Adipose tissue (tissue), 3 donors: ENCODE measurements around the gene ANKLE1. TPM values are rescaled to one million over a fixed set of nuclear protein-coding genes. Genes with fewer than 3 reads are reported as not detected.

Experiments used
- H3K27ac ChIP-seq: one replicate; pipeline ENCODE4 v1.5.1; 2013; ENCODE audit warnings: low read depth, low read length
- WGBS, 3 donors: extraction: QIAGEN DNeasy Blood & Tissue Kit; methylation state at CpG; one replicate each; pipeline ENCODE4 v1.1.7; 2013; 5-methylcytosine and 5-hydroxymethylcytosine counted together
- polyA plus RNA-seq, 3 donors: library from polyadenylated mRNA; stranded (reverse); fragments of 200-250 nt; gene quantifications; one replicate each; pipeline ENCODE4 v1.2.3, GENCODE V29; 2013
- donor health status: healthy with polysubstance abuse.
- donor health status: Bipolar disorder and iron deficiency.
- donor health status: healthy.

Gene ANKLE1, protein sequence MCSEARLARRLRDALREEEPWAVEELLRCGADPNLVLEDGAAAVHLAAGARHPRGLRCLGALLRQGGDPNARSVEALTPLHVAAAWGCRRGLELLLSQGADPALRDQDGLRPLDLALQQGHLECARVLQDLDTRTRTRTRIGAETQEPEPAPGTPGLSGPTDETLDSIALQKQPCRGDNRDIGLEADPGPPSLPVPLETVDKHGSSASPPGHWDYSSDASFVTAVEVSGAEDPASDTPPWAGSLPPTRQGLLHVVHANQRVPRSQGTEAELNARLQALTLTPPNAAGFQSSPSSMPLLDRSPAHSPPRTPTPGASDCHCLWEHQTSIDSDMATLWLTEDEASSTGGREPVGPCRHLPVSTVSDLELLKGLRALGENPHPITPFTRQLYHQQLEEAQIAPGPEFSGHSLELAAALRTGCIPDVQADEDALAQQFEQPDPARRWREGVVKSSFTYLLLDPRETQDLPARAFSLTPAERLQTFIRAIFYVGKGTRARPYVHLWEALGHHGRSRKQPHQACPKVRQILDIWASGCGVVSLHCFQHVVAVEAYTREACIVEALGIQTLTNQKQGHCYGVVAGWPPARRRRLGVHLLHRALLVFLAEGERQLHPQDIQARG
- under 1 TPM; 0.08 to 0.70 (median 0.34) TPM for polyA plus RNA-seq

DNA sequence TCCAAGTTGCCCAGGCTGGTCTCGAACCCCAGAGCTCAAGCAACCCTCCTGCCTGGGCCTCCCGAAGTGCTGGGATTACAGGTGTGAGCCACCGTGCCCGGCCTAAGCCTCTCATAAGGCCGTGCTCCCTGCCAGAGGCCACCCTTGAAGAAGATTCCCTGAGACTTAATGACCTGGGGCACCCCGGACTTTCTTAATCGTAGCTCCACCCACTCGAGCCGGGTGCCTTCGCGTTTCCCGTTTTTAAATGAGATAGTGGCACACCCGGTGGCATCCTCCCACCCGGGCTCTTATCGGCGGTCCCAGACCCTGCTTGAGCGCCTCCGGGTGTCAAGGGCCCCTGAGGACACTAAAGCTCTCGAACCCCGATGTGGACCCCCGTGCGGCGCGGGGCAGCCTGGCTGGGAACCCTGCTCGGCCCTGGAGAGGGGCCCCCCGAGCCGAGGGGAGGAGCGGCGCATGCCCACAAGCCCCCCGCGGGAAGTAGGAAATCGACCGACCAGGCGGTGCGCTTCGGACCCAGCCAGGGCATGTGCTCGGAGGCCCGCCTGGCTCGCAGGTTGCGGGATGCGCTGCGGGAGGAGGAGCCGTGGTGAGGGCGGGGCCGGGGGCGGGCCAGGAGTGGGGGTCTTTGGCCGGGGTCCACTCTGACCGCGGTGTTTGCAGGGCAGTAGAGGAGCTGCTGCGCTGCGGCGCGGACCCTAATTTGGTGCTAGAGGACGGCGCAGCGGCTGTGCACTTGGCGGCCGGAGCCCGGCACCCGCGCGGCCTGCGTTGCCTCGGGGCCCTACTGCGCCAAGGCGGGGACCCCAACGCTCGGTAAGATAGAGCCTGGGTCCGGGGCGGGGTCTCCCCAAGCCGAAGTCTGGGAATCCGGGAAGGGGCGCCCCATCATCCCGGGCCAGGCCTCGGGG lies at the start of gene ANKLE1:
Gene ANKLE1, plus strand, starts transcription at position 511 of the 914 bp plus-strand sequence. Its CDS starts 20 bp downstream, at position 531.
- no peak within 1 kb of the TSS for H3K27ac ChIP-seq
- 5 to 8% (median 6%) methylated on average over 72 to 75 of the region's 75 CpGs for WGBS, 3 donors

- 82 to 91% (median 87%) methylated on average over 25 of the region's 25 CpGs for WGBS, 3 donors
- no peak overlapping the region for H3K27ac ChIP-seq
Measured at GRCh38 chr19:17232258-17232657, 49.4 kb upstream of the ANKLE1 start.

DNA sequence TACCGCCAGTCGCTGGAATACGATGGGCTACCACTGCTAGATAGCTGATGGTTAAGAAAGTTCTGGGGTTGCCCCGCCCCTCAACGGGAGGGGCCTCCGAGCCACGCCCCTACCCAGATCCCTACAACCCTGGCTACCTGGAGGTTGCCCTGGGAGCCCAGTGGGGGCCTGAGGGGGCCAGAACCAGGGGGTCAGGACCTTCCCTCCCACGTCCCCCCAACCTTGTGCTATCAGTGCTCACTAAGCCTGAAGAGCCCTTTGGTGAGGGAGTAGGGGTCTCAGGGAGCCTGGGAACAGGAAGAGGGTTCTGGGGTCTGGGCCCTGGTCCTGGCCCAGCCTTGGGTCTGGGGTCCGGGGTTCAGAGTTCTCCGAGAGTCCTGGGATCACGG lies 46.8 kb upstream of the ANKLE1 start:
- no peak overlapping the region for H3K27ac ChIP-seq
- WGBS, 3 donors = 19 to 43% (median 24%) methylated on average over 11 of the region's 11 CpGs

GRCh38 chr19:17235300-17235970 lies 46.3 kb upstream of the ANKLE1 start:
- 3 to 7% (median 7%) methylated on average over 51 to 80 of the region's 80 CpGs for WGBS, 3 donors
- no peak overlapping the region for H3K27ac ChIP-seq

- 7 to 10% (median 8%) methylated on average over 19 to 22 of the region's 27 CpGs for WGBS, 3 donors
- H3K27ac ChIP-seq = no peak overlapping the region
Measured at GRCh38 chr19:17235971-17236777, 45.5 kb upstream of the ANKLE1 start.

GRCh38 chr19:17236811-17237543 lies 44.7 kb upstream of the ANKLE1 start:
- 69 to 81% (median 79%) methylated on average over 18 of the region's 18 CpGs for WGBS, 3 donors
- H3K27ac ChIP-seq = no peak overlapping the region

DNA sequence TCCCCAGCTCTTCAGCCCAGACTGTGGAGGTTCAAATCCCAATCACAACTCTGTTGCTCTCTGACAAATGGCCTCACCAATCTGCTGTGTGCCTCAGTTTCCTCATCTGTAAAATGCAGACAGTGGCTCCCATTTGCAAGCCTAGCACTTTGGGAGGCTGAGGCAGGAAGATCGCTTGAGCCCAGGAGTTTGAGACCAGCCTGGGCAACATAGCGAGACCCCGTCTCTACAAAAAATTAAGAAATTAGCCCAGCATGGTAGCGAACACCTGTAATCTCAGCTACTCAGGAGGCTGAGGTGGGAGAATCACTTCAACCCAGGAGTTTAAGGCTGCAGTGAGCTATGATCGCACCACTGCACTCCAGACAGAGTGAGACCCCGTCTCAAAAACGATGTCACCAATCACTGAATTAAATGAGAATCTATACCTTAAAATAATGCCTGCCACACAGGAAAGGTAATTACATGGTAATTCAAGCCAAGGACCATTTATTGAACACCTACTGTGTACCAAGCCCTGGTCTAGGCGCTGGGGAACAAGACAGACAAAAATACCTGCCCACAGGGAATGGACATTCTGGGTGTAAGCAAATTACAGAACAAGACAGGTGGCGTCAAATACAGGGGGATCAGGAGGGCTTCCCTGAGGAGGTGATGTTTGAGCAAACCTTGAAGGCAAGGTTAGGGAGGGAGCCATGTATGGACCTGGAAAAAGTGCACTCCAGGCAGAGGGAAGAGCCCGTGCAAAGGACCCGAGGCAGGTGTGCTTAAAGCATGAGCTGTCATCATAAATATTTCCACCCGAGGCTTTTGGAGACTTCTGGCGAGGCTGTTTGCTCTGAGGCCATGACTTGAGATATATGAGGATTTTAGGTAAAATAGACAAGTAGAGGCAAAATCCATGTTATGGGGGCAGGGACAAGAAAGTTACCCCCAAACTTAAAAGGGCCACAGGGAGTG lies 43.7 kb upstream of the ANKLE1 start:
- H3K27ac ChIP-seq = no peak overlapping the region
- WGBS, 3 donors = 91 to 95% (median 94%) methylated on average over 13 of the region's 13 CpGs

- 35 to 77% (median 68%) methylated on average over 24 of the region's 24 CpGs for WGBS, 3 donors
- H3K27ac ChIP-seq = no peak overlapping the region
Measured at GRCh38 chr19:17240062-17240752, 41.5 kb upstream of the ANKLE1 start.

DNA sequence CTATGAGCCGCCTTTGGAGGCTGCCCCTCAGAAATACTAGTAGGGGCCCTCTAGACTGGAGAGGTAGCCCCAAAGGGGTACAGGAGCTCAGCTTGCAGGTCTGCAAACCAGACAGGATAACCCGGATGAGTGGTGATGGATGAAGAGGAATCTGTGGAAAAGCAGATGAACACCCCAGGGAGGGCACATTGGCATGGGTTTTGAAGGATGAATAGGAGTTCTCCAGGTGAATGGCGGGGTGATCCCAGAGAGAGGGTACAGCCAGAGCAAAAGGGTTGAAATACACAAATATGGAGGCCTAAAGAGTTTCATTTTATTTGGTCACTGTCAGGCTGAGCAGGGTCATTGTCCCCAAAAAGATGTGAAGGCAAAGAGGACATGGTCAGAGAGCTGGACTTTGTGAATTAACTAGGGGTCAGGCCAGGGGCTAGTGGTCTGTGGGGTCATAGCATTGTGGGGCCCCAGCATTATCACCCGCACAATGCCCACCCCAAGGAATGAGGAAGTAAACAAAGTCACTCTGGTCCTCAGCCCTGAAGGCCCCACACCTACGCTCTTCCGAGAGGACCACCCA lies 40.8 kb upstream of the ANKLE1 start:
- H3K27ac ChIP-seq = no peak overlapping the region
- WGBS, 3 donors = 96 to 99% (median 97%) methylated on average over 6 of the region's 6 CpGs

DNA sequence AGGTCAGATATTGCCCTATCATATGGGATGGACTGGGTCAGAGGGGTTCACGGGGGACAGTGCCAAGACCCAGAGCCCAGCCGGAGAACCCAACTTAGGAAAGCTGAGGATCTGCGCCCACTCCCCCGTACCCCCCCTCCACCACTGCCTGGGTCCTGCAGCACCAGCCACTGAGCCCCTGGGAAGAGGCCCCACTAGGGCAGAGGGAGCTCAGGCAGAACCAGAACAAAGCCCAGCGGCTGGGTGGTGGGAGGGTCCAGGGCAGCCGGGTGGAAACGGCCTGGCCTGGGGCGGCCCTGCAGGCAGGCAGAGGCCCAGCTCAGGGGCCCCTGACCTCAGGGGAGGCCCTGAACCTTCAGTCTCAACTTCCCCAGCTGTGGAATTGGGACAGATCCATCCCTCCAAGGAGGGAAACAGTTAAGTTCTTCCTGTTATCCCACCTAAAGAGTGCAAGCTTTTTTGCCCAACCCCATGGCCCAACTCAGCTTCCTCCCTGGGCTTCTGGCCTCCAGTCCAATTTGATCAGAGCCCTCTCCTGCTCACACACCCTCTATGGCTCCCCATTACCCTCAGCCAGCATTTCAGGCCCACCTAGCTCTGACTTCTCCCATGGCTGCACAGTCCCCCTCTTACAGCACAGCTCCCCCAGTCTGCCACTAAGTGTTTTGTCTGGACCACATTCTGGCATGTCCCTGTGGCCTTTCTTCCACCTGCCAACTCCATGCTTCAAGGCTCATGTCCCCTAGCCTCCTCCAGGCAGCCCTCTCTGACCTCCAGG lies 39.1 kb upstream of the ANKLE1 start:
- no peak overlapping the region for H3K27ac ChIP-seq
- 47 to 65% (median 62%) methylated on average over 8 of the region's 8 CpGs for WGBS, 3 donors

- 18 to 61% (median 38%) methylated on average over 8 of the region's 8 CpGs for WGBS, 3 donors
- no peak overlapping the region for H3K27ac ChIP-seq
Measured at GRCh38 chr19:17243211-17243829, 38.4 kb upstream of the ANKLE1 start.

GRCh38 chr19:17243830-17244617 lies 37.7 kb upstream of the ANKLE1 start:
- 6 to 31% (median 16%) methylated on average over 49 to 52 of the region's 52 CpGs for WGBS, 3 donors
- no peak overlapping the region for H3K27ac ChIP-seq
